Cardiac muscle cell (in vitro differentiated cells and primary cell): ENCODE results near the gene POLN. TPM values are rescaled to one million over a fixed set of nuclear protein-coding genes. Genes with fewer than 3 reads are reported as not detected.

ENCODE experiments used
- DNase-seq, 2 donors: peaks; one replicate each; pipeline versions ENCODE4 v3.0.0 to v3.0.0-alpha.2; 2010 to 2017; ENCODE audit warnings: low read depth in 1 of 2, low spot score in 1 of 2
- H3K27ac ChIP-seq: fragments of 200-600 bp; sonication (generic); 2 replicates; pipeline ENCODE4 v1.5.1; 2016
- H3K27me3 ChIP-seq: fragments of 200-600 bp; sonication (generic); 2 replicates; pipeline ENCODE4 v1.6.0; 2016; ENCODE audit warnings: control low read depth
- H3K36me3 ChIP-seq: fragments of 200-600 bp; sonication (generic); 2 replicates; pipeline ENCODE4 v1.5.1; 2016; ENCODE audit warnings: control low read depth
- H3K4me1 ChIP-seq: fragments of 200-600 bp; sonication (generic); 2 replicates; pipeline ENCODE4 v1.8.1; 2017; ENCODE audit warnings: low read depth, mild to moderate bottlenecking, mixed run types
- H3K4me3 ChIP-seq: fragments of 200-600 bp; sonication (generic); 2 replicates; pipeline ENCODE4 v1.5.1; 2016; ENCODE audit warnings: mild to moderate bottlenecking
- H3K9me3 ChIP-seq: fragments of 200-600 bp; sonication (generic); 2 replicates; pipeline ENCODE4 v1.5.1; 2017; ENCODE audit warnings: low read depth, mild to moderate bottlenecking, control low read depth
- polyA plus RNA-seq: library from polyadenylated mRNA; unstranded; fragments of >200 nt; fragmentation: Nextera tagmentation; extraction: Ambion mirVana; gene quantifications from 2 replicates; pipeline ENCODE4 v1.2.1, GENCODE V29; 2016
- total RNA-seq: library from RNA; depleted of rRNA; stranded (reverse); fragments of >200 nt; gene quantifications from 2 replicates; pipeline ENCODE4 v1.2.3, GENCODE V29; 2016
- TF ChIP-seq, protein P1 (sequence below): IDR thresholded peaks from 2 replicates; pipeline ENCODE4 v1.5.1; 2012; ENCODE audit warnings: low read depth, mild to moderate bottlenecking, low read length

Gene POLN
- total and polyA plus RNA-seq, 2 experiments from 2014 or later = 5.2 to 9.0 TPM

DNA sequence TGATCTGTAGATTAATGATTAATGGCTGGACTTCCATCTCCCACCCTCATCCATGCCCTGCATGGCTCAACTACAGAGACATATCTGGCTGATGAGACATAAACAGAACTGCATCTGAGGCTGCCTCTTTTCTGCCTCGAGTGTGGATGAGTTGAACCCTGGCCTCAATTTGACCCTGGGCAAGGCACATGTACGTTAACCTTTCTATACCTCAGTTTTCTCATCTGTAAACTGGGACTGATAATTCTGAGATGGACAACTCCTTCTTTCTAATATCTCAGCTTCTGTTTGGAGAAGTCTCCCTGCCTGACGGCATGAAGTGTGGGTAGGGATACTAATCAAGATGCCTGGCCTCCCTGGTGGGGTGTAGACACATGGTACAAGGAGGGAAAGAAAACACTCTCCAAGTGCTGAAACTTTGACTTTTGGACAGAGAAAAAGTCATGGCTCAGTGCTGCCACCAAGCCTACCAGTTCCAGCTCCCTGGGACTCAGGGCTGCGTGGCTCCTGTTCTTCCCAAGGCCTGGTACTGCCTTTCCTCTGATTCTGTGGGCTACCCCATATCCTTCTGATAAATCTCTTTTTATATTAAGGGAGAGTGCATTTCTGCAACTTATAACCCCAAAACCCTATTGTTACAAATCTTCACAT lies 64.4 kb downstream of the POLN start:
- TF ChIP-seq, protein P1, sequence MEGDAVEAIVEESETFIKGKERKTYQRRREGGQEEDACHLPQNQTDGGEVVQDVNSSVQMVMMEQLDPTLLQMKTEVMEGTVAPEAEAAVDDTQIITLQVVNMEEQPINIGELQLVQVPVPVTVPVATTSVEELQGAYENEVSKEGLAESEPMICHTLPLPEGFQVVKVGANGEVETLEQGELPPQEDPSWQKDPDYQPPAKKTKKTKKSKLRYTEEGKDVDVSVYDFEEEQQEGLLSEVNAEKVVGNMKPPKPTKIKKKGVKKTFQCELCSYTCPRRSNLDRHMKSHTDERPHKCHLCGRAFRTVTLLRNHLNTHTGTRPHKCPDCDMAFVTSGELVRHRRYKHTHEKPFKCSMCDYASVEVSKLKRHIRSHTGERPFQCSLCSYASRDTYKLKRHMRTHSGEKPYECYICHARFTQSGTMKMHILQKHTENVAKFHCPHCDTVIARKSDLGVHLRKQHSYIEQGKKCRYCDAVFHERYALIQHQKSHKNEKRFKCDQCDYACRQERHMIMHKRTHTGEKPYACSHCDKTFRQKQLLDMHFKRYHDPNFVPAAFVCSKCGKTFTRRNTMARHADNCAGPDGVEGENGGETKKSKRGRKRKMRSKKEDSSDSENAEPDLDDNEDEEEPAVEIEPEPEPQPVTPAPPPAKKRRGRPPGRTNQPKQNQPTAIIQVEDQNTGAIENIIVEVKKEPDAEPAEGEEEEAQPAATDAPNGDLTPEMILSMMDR = peak; percentile 21
- Histone ChIP-seq H3K9me3 (no peaks in the 10 kb centered on the region), H3K27ac (no peak overlapping the region), H3K4me1 (peaks cover 5% of the 10 kb centered on the region), H3K27me3 (no peaks in the 10 kb centered on the region), H3K4me3 (no peak overlapping the region), H3K36me3 (no peaks in the 10 kb centered on the region)
- peak in 1 of 2 donors; percentile 16 for DNase-seq

DNA sequence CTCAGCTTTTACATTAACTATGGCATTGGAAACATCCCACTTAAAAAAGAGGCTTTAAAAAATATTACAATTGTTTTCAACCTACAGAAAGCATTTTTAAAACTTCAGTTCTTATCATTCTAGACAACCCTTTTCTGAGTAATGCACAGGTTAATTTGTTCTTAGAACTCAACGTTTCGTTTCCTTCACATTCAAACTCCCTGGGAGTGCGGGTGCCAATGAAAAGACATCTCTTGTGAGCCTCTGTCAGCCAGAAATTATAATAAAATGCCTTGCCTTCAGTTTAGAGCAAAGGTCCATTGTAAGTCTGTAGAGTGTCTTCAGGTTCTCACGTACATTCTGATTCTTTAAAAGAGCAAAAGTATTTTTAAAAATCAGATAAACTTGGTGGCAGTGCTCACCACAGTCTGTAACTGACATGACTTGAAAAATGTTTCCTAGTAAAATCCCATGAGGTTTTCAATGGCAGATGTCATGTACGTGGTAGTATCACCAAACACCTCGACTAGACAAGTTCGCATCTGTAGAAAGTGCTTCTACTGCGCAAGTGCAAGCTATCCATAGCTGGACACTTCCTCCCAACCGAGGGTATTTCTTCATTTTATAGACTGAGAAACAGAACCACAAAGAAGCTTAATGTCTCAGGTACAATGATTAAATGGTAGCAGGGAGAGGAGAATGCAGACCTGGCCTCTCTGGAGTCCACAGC lies 65.8 kb downstream of the POLN start:
- Histone ChIP-seq H3K27me3 (no peaks in the 10 kb centered on the region), H3K9me3 (no peaks in the 10 kb centered on the region), H3K4me1 (peaks cover 5% of the 10 kb centered on the region), H3K36me3 (no peaks in the 10 kb centered on the region), H3K4me3 (no peak overlapping the region), H3K27ac (no peak overlapping the region)
- no peak for DNase-seq
- TF ChIP-seq, protein P1 = no peak

DNA sequence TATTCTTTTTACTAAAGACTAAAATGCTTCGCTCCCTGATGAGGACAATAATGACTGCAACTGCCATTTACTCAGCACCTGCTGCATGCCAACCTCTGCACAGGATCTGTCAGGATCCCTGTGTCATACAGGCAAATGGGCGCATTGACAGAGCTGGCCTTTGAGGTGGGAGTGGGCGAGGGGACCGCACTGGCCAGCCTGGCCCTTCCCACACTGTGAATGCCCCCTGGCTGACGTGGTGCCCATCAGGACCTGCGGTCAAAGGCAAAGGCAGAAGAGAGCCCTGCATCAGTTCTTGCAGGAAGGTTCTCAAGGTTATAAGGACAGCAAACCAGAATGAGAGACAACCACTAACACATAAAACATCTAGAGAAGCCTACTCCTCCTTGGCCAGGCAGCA lies 67.9 kb downstream of the POLN start:
- H3K27me3 ChIP-seq = no peaks in the 10 kb centered on the region
- H3K9me3 ChIP-seq = no peaks in the 10 kb centered on the region
- no peak for DNase-seq
- H3K4me1 ChIP-seq = no peaks in the 10 kb centered on the region
- H3K4me3 ChIP-seq = no peak overlapping the region
- TF ChIP-seq, protein P1 = no peak
- no peak overlapping the region for H3K27ac ChIP-seq
- no peaks in the 10 kb centered on the region for H3K36me3 ChIP-seq

DNA sequence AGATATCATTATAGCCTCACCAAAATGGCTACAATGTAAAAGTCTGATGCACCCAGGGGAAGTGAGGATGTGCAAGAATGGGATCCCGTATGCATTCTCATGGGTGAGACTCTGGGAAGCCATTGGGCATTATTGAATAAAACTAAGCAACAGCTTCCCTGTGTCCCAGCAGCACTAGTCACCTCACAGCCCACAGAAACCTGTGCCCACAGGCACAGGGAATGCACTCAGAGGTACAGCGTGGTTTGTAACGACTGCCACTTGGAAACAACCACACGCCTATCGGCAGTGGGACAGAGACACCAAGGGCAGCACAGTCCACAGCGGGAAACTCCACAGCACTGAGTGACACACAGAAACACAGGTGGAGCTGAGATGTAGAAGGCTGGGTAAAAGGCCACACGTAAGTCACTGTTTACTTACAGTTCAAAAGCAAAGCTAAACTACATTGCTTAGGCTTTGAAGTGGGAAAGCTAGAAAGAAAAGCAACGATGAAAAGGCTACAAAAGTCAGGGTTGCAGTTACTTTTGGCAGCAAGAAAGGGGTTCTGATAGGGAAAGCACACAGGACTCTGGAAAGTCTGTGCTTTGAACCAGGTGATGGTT lies 69.2 kb downstream of the POLN start:
- TF ChIP-seq, protein P1 = no peak
- DNase-seq = no peak
- Histone ChIP-seq H3K36me3 (no peaks in the 10 kb centered on the region), H3K4me1 (no peaks in the 10 kb centered on the region), H3K27ac (no peak overlapping the region), H3K27me3 (no peaks in the 10 kb centered on the region), H3K9me3 (no peaks in the 10 kb centered on the region), H3K4me3 (no peak overlapping the region)

DNA sequence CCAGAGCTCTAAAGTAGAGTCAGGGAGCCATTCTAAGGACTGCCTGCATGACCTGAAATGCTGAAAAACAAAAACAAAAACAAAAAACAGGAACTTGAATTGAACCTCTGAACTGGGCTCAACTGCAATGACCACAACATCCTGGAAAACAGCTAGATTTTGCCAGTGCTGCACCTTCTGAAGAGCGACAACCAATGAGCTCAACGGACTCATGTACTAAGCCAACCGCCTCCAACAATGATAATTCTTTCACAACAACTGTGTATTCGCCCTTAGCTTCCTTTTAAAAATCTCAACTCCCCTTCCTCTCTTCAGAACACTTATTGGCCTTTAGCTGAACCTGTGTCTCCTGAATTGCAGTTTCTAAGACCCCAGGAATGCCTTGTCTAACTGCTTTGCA lies 69.8 kb downstream of the POLN start:
- no peak overlapping the region for H3K4me3 ChIP-seq
- H3K27me3 ChIP-seq = no peaks in the 10 kb centered on the region
- no peak overlapping the region for H3K27ac ChIP-seq
- H3K9me3 ChIP-seq = no peaks in the 10 kb centered on the region
- no peaks in the 10 kb centered on the region for H3K4me1 ChIP-seq
- no peak for DNase-seq
- no peaks in the 10 kb centered on the region for H3K36me3 ChIP-seq
- TF ChIP-seq, protein P1 = no peak
